Activated CD8-positive, alpha-beta memory T cell treated with anti-CD3 and anti-CD28 coated beads, Interleukin-2, amount 50 U/mL, for 24 hours (primary cell): ENCODE data around the gene VAV1.

Source experiments
- DNase-seq: peaks from one replicate; pipeline ENCODE4 v3.0.0-alpha.2; 2020; ENCODE audit errors: extremely low read depth

VAV1 gene

GRCh38 chr19:6894313-6894712 lies 121.8 kb downstream of the VAV1 start:
- DNase-seq: no peak

- DNase-seq: no peak
Measured at GRCh38 chr19:6903446-6903845, 130.9 kb downstream of the VAV1 start.

DNA sequence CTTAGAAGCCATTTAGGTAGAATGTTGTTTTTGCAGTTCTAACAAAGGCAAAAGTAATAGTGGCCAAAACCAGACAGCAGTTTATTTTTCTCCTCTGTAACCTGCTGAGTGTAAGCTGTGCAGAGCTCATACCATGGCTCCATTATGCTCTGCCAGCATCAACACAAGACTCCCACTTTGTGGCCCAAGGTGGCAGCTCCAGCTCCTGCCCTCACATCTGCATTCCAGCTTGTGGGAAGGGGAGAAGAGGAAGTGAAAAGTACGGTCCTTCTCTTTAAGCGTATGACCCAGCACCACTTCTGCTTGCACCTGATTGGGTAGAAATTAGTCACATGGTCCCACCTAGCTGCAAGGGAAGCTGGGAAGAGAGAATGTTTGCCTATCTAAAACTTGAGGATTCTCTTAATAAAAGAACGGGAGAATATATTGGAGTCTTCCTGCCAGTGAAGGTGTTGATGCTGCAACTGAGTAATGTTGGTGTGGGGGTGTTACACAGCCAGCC lies 134.1 kb downstream of the VAV1 start:
- DNase-seq: no peak
